Measurements from ENCODE around the gene TSHZ1. TPM values are rescaled to one million over a fixed set of nuclear protein-coding genes. Genes with fewer than 3 reads are reported as not detected.

Gene TSHZ1
- polyA plus RNA-seq, 1 donor from 2014 or later, result 1.1 TPM

DNA sequence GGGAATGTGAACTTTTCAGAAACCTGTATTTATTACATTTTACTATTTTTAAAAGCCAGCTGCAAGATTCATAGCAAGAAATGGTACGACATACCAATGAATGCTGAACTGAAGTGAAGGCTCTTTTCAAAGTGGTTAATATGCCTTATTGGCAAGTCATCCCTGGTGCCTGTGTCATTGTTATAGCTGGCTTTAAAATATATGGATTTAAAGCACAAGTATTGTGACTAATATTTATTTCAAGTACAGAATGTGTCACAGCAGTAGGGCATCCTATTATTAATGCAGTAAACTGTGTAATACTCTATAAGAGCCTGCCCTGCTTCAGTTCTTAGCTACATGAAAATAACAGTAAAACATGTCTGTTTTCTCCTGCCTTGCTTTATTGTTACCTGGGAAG lies 10.8 kb downstream of the TSHZ1 start:
- H3K4me3 ChIP-seq (ENCODE audit: low read length), result no peak overlapping the region
- no peaks in the 10 kb centered on the region for H3F3A ChIP-seq (ENCODE audit: insufficient read depth, low read length, poor library complexity, severe bottlenecking)
- H3K79me2 ChIP-seq (replicated peaks; ENCODE audit: insufficient read depth, low read length), result no peaks in the 10 kb centered on the region
- H3K36me3 ChIP-seq (ENCODE audit: insufficient read depth, low read length), result no peaks in the 10 kb centered on the region
- no peaks in the 10 kb centered on the region for H3K9me2 ChIP-seq (ENCODE audit: insufficient read depth, low read length)
- TF ChIP-seq, protein P1, sequence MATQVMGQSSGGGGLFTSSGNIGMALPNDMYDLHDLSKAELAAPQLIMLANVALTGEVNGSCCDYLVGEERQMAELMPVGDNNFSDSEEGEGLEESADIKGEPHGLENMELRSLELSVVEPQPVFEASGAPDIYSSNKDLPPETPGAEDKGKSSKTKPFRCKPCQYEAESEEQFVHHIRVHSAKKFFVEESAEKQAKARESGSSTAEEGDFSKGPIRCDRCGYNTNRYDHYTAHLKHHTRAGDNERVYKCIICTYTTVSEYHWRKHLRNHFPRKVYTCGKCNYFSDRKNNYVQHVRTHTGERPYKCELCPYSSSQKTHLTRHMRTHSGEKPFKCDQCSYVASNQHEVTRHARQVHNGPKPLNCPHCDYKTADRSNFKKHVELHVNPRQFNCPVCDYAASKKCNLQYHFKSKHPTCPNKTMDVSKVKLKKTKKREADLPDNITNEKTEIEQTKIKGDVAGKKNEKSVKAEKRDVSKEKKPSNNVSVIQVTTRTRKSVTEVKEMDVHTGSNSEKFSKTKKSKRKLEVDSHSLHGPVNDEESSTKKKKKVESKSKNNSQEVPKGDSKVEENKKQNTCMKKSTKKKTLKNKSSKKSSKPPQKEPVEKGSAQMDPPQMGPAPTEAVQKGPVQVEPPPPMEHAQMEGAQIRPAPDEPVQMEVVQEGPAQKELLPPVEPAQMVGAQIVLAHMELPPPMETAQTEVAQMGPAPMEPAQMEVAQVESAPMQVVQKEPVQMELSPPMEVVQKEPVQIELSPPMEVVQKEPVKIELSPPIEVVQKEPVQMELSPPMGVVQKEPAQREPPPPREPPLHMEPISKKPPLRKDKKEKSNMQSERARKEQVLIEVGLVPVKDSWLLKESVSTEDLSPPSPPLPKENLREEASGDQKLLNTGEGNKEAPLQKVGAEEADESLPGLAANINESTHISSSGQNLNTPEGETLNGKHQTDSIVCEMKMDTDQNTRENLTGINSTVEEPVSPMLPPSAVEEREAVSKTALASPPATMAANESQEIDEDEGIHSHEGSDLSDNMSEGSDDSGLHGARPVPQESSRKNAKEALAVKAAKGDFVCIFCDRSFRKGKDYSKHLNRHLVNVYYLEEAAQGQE (IDR thresholded peaks at IDR 0.05; ENCODE audit: borderline replicate concordance), result no peak
- TF ChIP-seq, protein P2, sequence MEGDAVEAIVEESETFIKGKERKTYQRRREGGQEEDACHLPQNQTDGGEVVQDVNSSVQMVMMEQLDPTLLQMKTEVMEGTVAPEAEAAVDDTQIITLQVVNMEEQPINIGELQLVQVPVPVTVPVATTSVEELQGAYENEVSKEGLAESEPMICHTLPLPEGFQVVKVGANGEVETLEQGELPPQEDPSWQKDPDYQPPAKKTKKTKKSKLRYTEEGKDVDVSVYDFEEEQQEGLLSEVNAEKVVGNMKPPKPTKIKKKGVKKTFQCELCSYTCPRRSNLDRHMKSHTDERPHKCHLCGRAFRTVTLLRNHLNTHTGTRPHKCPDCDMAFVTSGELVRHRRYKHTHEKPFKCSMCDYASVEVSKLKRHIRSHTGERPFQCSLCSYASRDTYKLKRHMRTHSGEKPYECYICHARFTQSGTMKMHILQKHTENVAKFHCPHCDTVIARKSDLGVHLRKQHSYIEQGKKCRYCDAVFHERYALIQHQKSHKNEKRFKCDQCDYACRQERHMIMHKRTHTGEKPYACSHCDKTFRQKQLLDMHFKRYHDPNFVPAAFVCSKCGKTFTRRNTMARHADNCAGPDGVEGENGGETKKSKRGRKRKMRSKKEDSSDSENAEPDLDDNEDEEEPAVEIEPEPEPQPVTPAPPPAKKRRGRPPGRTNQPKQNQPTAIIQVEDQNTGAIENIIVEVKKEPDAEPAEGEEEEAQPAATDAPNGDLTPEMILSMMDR (IDR thresholded peaks at IDR 0.05; ENCODE audit: poor library complexity, severe bottlenecking), result no peak
- TF ChIP-seq SMC3 (conservative IDR thresholded peaks at IDR 0.05; ENCODE audit: poor library complexity) (no peak), EZH2 (IDR thresholded peaks at IDR 0.05; ENCODE audit: borderline replicate concordance, insufficient read depth, low read length, poor library complexity, severe bottlenecking) (no peak), RAD21 (conservative IDR thresholded peaks at IDR 0.05) (no peak), TAF1 (IDR thresholded peaks at IDR 0.05; ENCODE audit: low read depth) (no peak), MXI1 (conservative IDR thresholded peaks at IDR 0.05; ENCODE audit: poor library complexity, severe bottlenecking) (no peak), EP300 (conservative IDR thresholded peaks at IDR 0.05; ENCODE audit: poor library complexity, severe bottlenecking) (no peak), POLR2AphosphoS5 (IDR thresholded peaks at IDR 0.05) (no peak)
- H3K9me3 ChIP-seq (ENCODE audit: low read length), result no peaks in the 10 kb centered on the region
- no peaks in the 10 kb centered on the region for H3K27me3 ChIP-seq (ENCODE audit: insufficient read depth, low read depth, low read length)
- H4K20me1 ChIP-seq (ENCODE audit: insufficient read depth), result no peaks in the 10 kb centered on the region
- no peak overlapping the region for H2AFZ ChIP-seq (ENCODE audit: low read depth, low read length)
- H3K4me2 ChIP-seq (ENCODE audit: low read length), result no peak overlapping the region
- H3K27ac ChIP-seq (ENCODE audit: low read length), result no peak overlapping the region
- no peak overlapping the region for H3K9ac ChIP-seq (ENCODE audit: low read length)

DNA sequence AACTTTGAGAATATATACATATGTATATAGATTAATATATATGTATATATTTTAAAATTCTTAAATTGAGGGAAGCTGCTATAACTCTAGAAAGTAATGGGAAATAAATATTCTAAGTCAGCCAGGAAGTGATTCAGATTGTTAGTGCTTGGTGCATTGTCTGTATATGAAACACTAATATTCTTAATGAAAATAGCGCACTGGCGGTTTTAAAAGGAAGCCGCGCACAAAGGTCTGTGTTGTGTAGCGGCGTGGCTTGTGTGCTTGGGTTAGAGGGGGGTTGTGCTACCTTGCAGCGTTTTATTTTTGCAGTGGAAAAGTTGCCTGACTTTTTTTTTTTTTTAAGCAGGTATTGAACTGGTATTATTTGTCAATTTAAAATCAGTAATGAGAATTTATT lies 11.3 kb downstream of the TSHZ1 start:
- H3K4me2 ChIP-seq (ENCODE audit: low read length), result no peak overlapping the region
- no peak overlapping the region for H3K4me3 ChIP-seq (ENCODE audit: low read length)
- no peaks in the 10 kb centered on the region for H3F3A ChIP-seq (ENCODE audit: insufficient read depth, low read length, poor library complexity, severe bottlenecking)
- no peaks in the 10 kb centered on the region for H3K27me3 ChIP-seq (ENCODE audit: insufficient read depth, low read depth, low read length)
- no peak overlapping the region for H2AFZ ChIP-seq (ENCODE audit: low read depth, low read length)
- TF ChIP-seq, protein P2 (IDR thresholded peaks at IDR 0.05; ENCODE audit: poor library complexity, severe bottlenecking), result no peak
- no peak for TF ChIP-seq MXI1 (conservative IDR thresholded peaks at IDR 0.05; ENCODE audit: poor library complexity, severe bottlenecking)
- TF ChIP-seq POLR2AphosphoS5 (IDR thresholded peaks at IDR 0.05), result no peak
- no peak for TF ChIP-seq EP300 (conservative IDR thresholded peaks at IDR 0.05; ENCODE audit: poor library complexity, severe bottlenecking)
- TF ChIP-seq TAF1 (IDR thresholded peaks at IDR 0.05; ENCODE audit: low read depth), result no peak
- TF ChIP-seq SMC3 (conservative IDR thresholded peaks at IDR 0.05; ENCODE audit: poor library complexity), result no peak
- no peak for TF ChIP-seq RAD21 (conservative IDR thresholded peaks at IDR 0.05)
- TF ChIP-seq, protein P1 (IDR thresholded peaks at IDR 0.05; ENCODE audit: borderline replicate concordance), result no peak
- no peak for TF ChIP-seq EZH2 (IDR thresholded peaks at IDR 0.05; ENCODE audit: borderline replicate concordance, insufficient read depth, low read length, poor library complexity, severe bottlenecking)
- no peaks in the 10 kb centered on the region for H3K79me2 ChIP-seq (replicated peaks; ENCODE audit: insufficient read depth, low read length)
- no peaks in the 10 kb centered on the region for H3K9me2 ChIP-seq (ENCODE audit: insufficient read depth, low read length)
- no peaks in the 10 kb centered on the region for H3K9me3 ChIP-seq (ENCODE audit: low read length)
- no peaks in the 10 kb centered on the region for H4K20me1 ChIP-seq (ENCODE audit: insufficient read depth)
- no peaks in the 10 kb centered on the region for H3K36me3 ChIP-seq (ENCODE audit: insufficient read depth, low read length)
- H3K27ac ChIP-seq (ENCODE audit: low read length), result no peak overlapping the region
- H3K9ac ChIP-seq (ENCODE audit: low read length), result no peak overlapping the region

All from neural cell (in vitro differentiated cells).